ENCODE data around the gene JMY. TPM values are rescaled to one million over a fixed set of nuclear protein-coding genes. Genes with fewer than 3 reads are reported as not detected.

JMY gene
- total RNA-seq, 1 donor from 2014 or later: 7.0 TPM

- Histone ChIP-seq H2AFZ (ENCODE audit: low read depth, low read length) (no peak overlapping the region), H3K79me2 (ENCODE audit: insufficient read depth, low read length) (no peaks in the 10 kb centered on the region), H3K9ac (ENCODE audit: low read length) (no peak overlapping the region), H3K4me2 (ENCODE audit: low read length) (no peak overlapping the region), H3K27me3 (ENCODE audit: insufficient read depth, low read length) (no peaks in the 10 kb centered on the region), H3K4me1 (ENCODE audit: insufficient read depth, low read length) (no peaks in the 10 kb centered on the region), H3K9me3 (ENCODE audit: insufficient read depth, low read depth, low read length) (no peaks in the 10 kb centered on the region), H3K4me3 (ENCODE audit: insufficient read depth, low read depth, low read length) (no peak overlapping the region), H4K20me1 (ENCODE audit: insufficient read depth, low read length) (no peaks in the 10 kb centered on the region), H3K27ac (ENCODE audit: low read depth, low read length) (no peak overlapping the region), H3K36me3 (ENCODE audit: insufficient read depth, low read length) (no peaks in the 10 kb centered on the region)
- H3K4me3 Mint-ChIP-seq (ENCODE audit: unreplicated experiment): no peak overlapping the region
- no peak overlapping the region for H3K27ac Mint-ChIP-seq (ENCODE audit: unreplicated experiment)
- no peaks in the 10 kb centered on the region for H3K27me3 Mint-ChIP-seq (ENCODE audit: low read depth, unreplicated experiment)
- H3K36me3 Mint-ChIP-seq (ENCODE audit: low read depth, unreplicated experiment): no peaks in the 10 kb centered on the region
- DNase-seq (ENCODE audit: low read depth) (no peak), FAIRE-seq (no peak)
- TF ChIP-seq CTCF (IDR thresholded peaks at IDR 0.05; ENCODE audit: insufficient read depth, low read depth, low read length) (no peak), EZH2 (IDR thresholded peaks at IDR 0.05; ENCODE audit: insufficient read depth, low read length) (no peak)
- no peaks in the 10 kb centered on the region for H3K9me3 Mint-ChIP-seq (ENCODE audit: unreplicated experiment)
- H3K4me1 Mint-ChIP-seq (ENCODE audit: low read depth, unreplicated experiment): no peaks in the 10 kb centered on the region
These were observed 44.5 kb upstream of the JMY start for GRCh38 chr5:79191457-79191856.

GRCh38 chr5:79193643-79194042, 42.3 kb upstream of the JMY start:
- no peak overlapping the region for H3K27ac ChIP-seq (ENCODE audit: low read depth, low read length)
- H3K4me2 ChIP-seq (ENCODE audit: low read length): no peak overlapping the region
- Mint-ChIP-seq H3K4me1 (ENCODE audit: low read depth, unreplicated experiment) (no peaks in the 10 kb centered on the region), H3K9me3 (ENCODE audit: unreplicated experiment) (no peaks in the 10 kb centered on the region), H3K27ac (ENCODE audit: unreplicated experiment) (no peak overlapping the region), H3K27me3 (ENCODE audit: low read depth, unreplicated experiment) (no peaks in the 10 kb centered on the region), H3K4me3 (ENCODE audit: unreplicated experiment) (no peak overlapping the region), H3K36me3 (ENCODE audit: low read depth, unreplicated experiment) (no peaks in the 10 kb centered on the region)
- no peaks in the 10 kb centered on the region for H3K27me3 ChIP-seq (ENCODE audit: insufficient read depth, low read length)
- H3K9ac ChIP-seq (ENCODE audit: low read length): no peak overlapping the region
- no peaks in the 10 kb centered on the region for H3K36me3 ChIP-seq (ENCODE audit: insufficient read depth, low read length)
- TF ChIP-seq EZH2 (IDR thresholded peaks at IDR 0.05; ENCODE audit: insufficient read depth, low read length) (no peak), CTCF (IDR thresholded peaks at IDR 0.05; ENCODE audit: insufficient read depth, low read depth, low read length) (no peak)
- no peak overlapping the region for H3K4me3 ChIP-seq (ENCODE audit: insufficient read depth, low read depth, low read length)
- H2AFZ ChIP-seq (ENCODE audit: low read depth, low read length): no peak overlapping the region
- FAIRE-seq (no peak), DNase-seq (ENCODE audit: low read depth) (peak; percentile 27)
- H4K20me1 ChIP-seq (ENCODE audit: insufficient read depth, low read length): no peaks in the 10 kb centered on the region
- no peaks in the 10 kb centered on the region for H3K4me1 ChIP-seq (ENCODE audit: insufficient read depth, low read length)
- H3K79me2 ChIP-seq (ENCODE audit: insufficient read depth, low read length): no peaks in the 10 kb centered on the region
- no peaks in the 10 kb centered on the region for H3K9me3 ChIP-seq (ENCODE audit: insufficient read depth, low read depth, low read length)

- DNase-seq (ENCODE audit: low read depth) (no peak), FAIRE-seq (no peak)
- peak; percentile 33 for TF ChIP-seq CTCF (IDR thresholded peaks at IDR 0.05; ENCODE audit: insufficient read depth, low read depth, low read length)
- no peak for TF ChIP-seq EZH2 (IDR thresholded peaks at IDR 0.05; ENCODE audit: insufficient read depth, low read length)
- no peaks in the 10 kb centered on the region for H3K79me2 ChIP-seq (ENCODE audit: insufficient read depth, low read length)
- no peaks in the 10 kb centered on the region for H3K4me1 Mint-ChIP-seq (ENCODE audit: low read depth, unreplicated experiment)
- H4K20me1 ChIP-seq (ENCODE audit: insufficient read depth, low read length): no peaks in the 10 kb centered on the region
- H3K27me3 ChIP-seq (ENCODE audit: insufficient read depth, low read length): no peaks in the 10 kb centered on the region
- H3K9me3 ChIP-seq (ENCODE audit: insufficient read depth, low read depth, low read length): no peaks in the 10 kb centered on the region
- H3K9ac ChIP-seq (ENCODE audit: low read length): no peak overlapping the region
- H3K36me3 ChIP-seq (ENCODE audit: insufficient read depth, low read length): no peaks in the 10 kb centered on the region
- no peak overlapping the region for H3K4me2 ChIP-seq (ENCODE audit: low read length)
- H3K27ac Mint-ChIP-seq (ENCODE audit: unreplicated experiment): no peak overlapping the region
- H2AFZ ChIP-seq (ENCODE audit: low read depth, low read length): no peak overlapping the region
- H3K9me3 Mint-ChIP-seq (ENCODE audit: unreplicated experiment): no peaks in the 10 kb centered on the region
- no peaks in the 10 kb centered on the region for H3K27me3 Mint-ChIP-seq (ENCODE audit: low read depth, unreplicated experiment)
- H3K4me3 ChIP-seq (ENCODE audit: insufficient read depth, low read depth, low read length): no peak overlapping the region
- H3K4me1 ChIP-seq (ENCODE audit: insufficient read depth, low read length): no peaks in the 10 kb centered on the region
- no peaks in the 10 kb centered on the region for H3K36me3 Mint-ChIP-seq (ENCODE audit: low read depth, unreplicated experiment)
- H3K27ac ChIP-seq (ENCODE audit: low read depth, low read length): no peak overlapping the region
- no peak overlapping the region for H3K4me3 Mint-ChIP-seq (ENCODE audit: unreplicated experiment)
These were observed 35.3 kb upstream of the JMY start for GRCh38 chr5:79200573-79201183.

All from astrocyte (in vitro differentiated cells and primary cell).